Measurements from ENCODE around the gene TMEM132A. TPM values are rescaled to one million over a fixed set of nuclear protein-coding genes. Genes with fewer than 3 reads are reported as not detected.

Gene TMEM132A
- total RNA-seq, 1 donor from 2014 or later: 197 TPM

GRCh38 chr11:60951606-60951903 lies 27.3 kb downstream of the TMEM132A start:
- TF ChIP-seq, protein P1, sequence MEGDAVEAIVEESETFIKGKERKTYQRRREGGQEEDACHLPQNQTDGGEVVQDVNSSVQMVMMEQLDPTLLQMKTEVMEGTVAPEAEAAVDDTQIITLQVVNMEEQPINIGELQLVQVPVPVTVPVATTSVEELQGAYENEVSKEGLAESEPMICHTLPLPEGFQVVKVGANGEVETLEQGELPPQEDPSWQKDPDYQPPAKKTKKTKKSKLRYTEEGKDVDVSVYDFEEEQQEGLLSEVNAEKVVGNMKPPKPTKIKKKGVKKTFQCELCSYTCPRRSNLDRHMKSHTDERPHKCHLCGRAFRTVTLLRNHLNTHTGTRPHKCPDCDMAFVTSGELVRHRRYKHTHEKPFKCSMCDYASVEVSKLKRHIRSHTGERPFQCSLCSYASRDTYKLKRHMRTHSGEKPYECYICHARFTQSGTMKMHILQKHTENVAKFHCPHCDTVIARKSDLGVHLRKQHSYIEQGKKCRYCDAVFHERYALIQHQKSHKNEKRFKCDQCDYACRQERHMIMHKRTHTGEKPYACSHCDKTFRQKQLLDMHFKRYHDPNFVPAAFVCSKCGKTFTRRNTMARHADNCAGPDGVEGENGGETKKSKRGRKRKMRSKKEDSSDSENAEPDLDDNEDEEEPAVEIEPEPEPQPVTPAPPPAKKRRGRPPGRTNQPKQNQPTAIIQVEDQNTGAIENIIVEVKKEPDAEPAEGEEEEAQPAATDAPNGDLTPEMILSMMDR (IDR thresholded peaks at IDR 0.05; ENCODE audit: unreplicated experiment): no peak
- DNase-seq (ENCODE audit: low spot score in 2 of 2, unreplicated experiment in 2 of 2): no peak
- H3K27me3 Mint-ChIP-seq (ENCODE audit: low read depth): peaks cover 45% of the 10 kb centered on the region
- H3K4me1 Mint-ChIP-seq: peaks cover 29% of the 10 kb centered on the region
- no peaks in the 10 kb centered on the region for H3K36me3 Mint-ChIP-seq
- H3K27ac Mint-ChIP-seq: no peak overlapping the region
- H3K9me3 Mint-ChIP-seq: no peaks in the 10 kb centered on the region
- H3K4me3 Mint-ChIP-seq: peak overlapping the region; percentile 58

DNA sequence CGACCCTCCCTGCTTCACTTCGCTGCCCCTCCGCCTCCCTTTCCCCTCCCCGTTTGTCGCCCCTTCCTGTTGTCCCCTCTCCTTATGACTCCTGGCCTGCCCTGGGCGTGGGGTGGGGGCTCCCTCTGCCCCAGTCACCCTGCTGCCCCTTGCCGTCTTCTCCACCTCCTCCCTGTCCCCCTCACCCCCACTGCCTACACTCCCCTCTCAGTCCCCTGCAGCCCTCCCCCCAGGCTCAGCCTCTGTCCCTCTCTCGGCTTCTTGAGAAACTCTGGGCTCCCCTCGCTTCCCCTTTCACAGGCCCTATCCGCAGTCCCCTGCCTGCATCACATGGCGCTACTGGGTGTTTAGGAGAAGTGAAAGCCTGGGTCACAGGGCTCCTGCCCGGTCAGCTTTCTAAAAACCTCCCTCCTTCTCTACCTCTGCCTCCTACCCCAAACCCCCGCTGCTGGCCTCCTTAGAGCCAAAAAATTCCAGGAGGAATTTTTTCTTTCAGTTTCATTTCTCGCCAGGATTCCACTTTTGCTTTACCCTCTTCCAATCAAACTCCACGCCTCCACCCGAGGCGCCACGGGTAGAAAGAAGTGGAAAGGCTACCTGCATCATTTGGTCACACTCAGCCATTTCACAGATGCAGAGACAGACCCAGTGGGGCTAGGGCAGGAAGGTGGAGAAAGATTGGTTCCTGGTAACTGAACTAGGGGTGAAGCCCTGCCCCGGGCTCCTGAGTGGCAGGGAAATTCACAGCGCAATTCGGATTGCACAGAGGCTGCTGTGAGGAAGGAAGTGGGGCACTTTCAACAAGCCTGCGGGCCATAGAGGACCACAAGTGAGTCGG lies 27.9 kb downstream of the TMEM132A start, which contains the start of gene SLC15A3:
SLC15A3 (minus strand) TSS at position 273 of the 838 bp plus-strand sequence. CDS start 625 bp downstream, outside the sequence.
- Mint-ChIP-seq H3K4me1 (peaks cover 29% of the 10 kb centered on the region), H3K4me3 (peak within 1 kb of the TSS; percentile 58), H3K9me3 (no peaks in the 10 kb centered on the region), H3K27ac (peak within 1 kb of the TSS; percentile 77), H3K36me3 (no peaks in the 10 kb centered on the region), H3K27me3 (ENCODE audit: low read depth) (peaks cover 49% of the 10 kb centered on the region)
- TF ChIP-seq, protein P1 (IDR thresholded peaks at IDR 0.05; ENCODE audit: unreplicated experiment): no peak
- DNase-seq (ENCODE audit: low spot score in 2 of 2, unreplicated experiment in 2 of 2): no peak

GRCh38 chr11:60952742-60953170 lies 28.5 kb downstream of the TMEM132A start:
- H3K4me1 Mint-ChIP-seq: peaks cover 24% of the 10 kb centered on the region
- TF ChIP-seq, protein P1 (IDR thresholded peaks at IDR 0.05; ENCODE audit: unreplicated experiment): no peak
- H3K27ac Mint-ChIP-seq: no peak overlapping the region
- no peak for DNase-seq (ENCODE audit: low spot score in 2 of 2, unreplicated experiment in 2 of 2)
- no peaks in the 10 kb centered on the region for H3K9me3 Mint-ChIP-seq
- H3K4me3 Mint-ChIP-seq: no peak overlapping the region
- H3K27me3 Mint-ChIP-seq (ENCODE audit: low read depth): peaks cover 50% of the 10 kb centered on the region
- no peaks in the 10 kb centered on the region for H3K36me3 Mint-ChIP-seq

DNA sequence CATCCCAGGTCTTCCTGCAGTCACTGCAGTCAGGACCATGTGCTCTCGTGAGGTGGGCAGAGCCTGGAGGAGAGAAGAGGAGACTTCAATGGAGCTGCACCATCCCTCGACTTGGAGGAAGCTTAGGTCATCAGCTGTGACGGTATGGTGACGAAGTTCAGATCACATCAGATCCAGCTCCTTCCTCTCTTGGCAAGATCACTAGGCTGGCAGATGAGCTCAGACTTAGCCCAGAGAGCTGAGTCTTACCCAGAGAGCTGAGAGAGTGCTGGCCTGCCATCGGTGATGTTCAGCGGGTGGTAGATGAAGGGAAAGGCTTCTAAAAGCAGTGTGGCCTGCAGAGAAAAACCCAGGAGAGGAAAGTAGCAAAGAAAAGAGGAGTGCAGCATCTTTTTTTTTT lies 29.5 kb downstream of the TMEM132A start:
- Mint-ChIP-seq H3K4me1 (peaks cover 14% of the 10 kb centered on the region), H3K4me3 (no peak overlapping the region), H3K27me3 (ENCODE audit: low read depth) (peaks cover 45% of the 10 kb centered on the region), H3K9me3 (no peaks in the 10 kb centered on the region), H3K36me3 (no peaks in the 10 kb centered on the region), H3K27ac (no peak overlapping the region)
- no peak for DNase-seq (ENCODE audit: low spot score in 2 of 2, unreplicated experiment in 2 of 2)
- TF ChIP-seq, protein P1 (IDR thresholded peaks at IDR 0.05; ENCODE audit: unreplicated experiment): no peak

DNA sequence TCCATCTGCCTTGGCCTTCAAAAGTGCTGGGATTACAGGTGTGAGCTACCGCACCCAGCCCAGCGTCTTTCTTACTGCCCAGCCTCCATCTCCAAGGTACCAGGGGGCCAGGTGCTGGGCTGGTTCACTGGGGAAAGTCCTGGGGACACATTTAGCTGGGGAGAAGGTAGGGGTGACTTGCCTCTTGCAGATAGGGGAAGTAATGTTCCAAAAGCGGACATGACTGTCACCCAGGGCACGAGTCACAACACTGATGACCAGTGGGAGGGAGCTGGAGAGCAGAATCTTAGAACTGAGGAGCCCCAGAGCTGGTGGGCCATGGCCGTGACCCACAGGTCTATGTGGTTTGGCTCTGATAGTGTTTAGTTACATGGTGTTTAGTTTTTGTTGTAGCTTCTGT lies 30.2 kb downstream of the TMEM132A start:
- Mint-ChIP-seq H3K27ac (no peak overlapping the region), H3K36me3 (no peaks in the 10 kb centered on the region), H3K27me3 (ENCODE audit: low read depth) (peaks cover 40% of the 10 kb centered on the region), H3K9me3 (no peaks in the 10 kb centered on the region), H3K4me3 (no peak overlapping the region), H3K4me1 (peaks cover 20% of the 10 kb centered on the region)
- no peak for DNase-seq (ENCODE audit: low spot score in 2 of 2, unreplicated experiment in 2 of 2)
- TF ChIP-seq, protein P1 (IDR thresholded peaks at IDR 0.05; ENCODE audit: unreplicated experiment): no peak
